GM12878 (cell line): ENCODE results near the gene ANKRD24. TPM values are rescaled to one million over a fixed set of nuclear protein-coding genes. Genes with fewer than 3 reads are reported as not detected.
"Not testable (repeated sequence)": the region's sequence is repeated elsewhere in the genome, so short reads cannot be mapped to it uniquely, and the experiment has no call there.

Experiments used
- ATAC-seq: fragments of 200-7000 bp; cut with Tn5 transposase; 3 replicates; pipeline ENCODE4 v1.9.1; 2020; ENCODE audit warnings: mild to moderate bottlenecking, moderate library complexity
- BruUV-seq: library from RNA; stranded (reverse); fragments of 400-500 nt; replicated peaks from 2 replicates; lab custom pipeline; 2021; lab: Mats Ljungman, UMichigan
- CTCF ChIA-PET: fragments of 300-600 bp; sonication (Branson Sonifier 250); formaldehyde crosslinking; extraction: SDS; loops from one replicate; lab custom pipeline; 2021; ENCODE audit warnings: inconsistent platforms; lab: Yijun Ruan, JAX
- POLR2A ChIA-PET: fragments of 350-600 bp; formaldehyde crosslinking; extraction: SDS; loops from one replicate; lab custom pipeline; 2021; ENCODE audit warnings: inconsistent platforms; lab: Charles Lee
- RAD21 ChIA-PET: fragments of 300-600 bp; sonication (Branson Sonifier 250); formaldehyde crosslinking; loops from one replicate; lab custom pipeline; 2023; ENCODE audit warnings: antibody characterized with exemption; ENCODE audit not compliant: unreplicated experiment; lab: Charles Lee
- SMC1A ChIA-PET: fragments of 300-600 bp; sonication (Branson Sonifier 250); formaldehyde crosslinking; loops from one replicate; lab custom pipeline; 2023; ENCODE audit not compliant: unreplicated experiment, uncharacterized antibody; lab: Charles Lee
- DNase-seq: peaks from one replicate; pipeline ENCODE4 v3.0.0-alpha.2; 2011; ENCODE audit warnings: low read depth, low spot score
- FAIRE-seq: peaks from 3 replicates; lab custom pipeline; 2011; peaks lifted over from hg19 to GRCh38; lab: Jason Lieb, UNC
- H2AFZ ChIP-seq: 2 replicates; pipeline ENCODE4 v1.6.0; 2011; ENCODE audit warnings: low read depth, low read length, control low read depth; ENCODE audit not compliant: control insufficient read depth
- H3K27ac ChIP-seq: 2 replicates; pipeline ENCODE4 v1.5.1; 2011; ENCODE audit warnings: control low read depth; ENCODE audit not compliant: control insufficient read depth, insufficient read depth
- H3K27me3 ChIP-seq, 2 experiments: replicated peaks in 1 of 2; 2 replicates each; pipeline versions ENCODE4 v1.6.0 to v1.6.1; 2011; ENCODE audit warnings: low read length in 1 of 2; ENCODE audit not compliant: control insufficient read depth in 2 of 2, insufficient read depth in 2 of 2
- H3K36me3 ChIP-seq, 2 experiments: 2 replicates each; pipeline ENCODE4 v1.5.1; 2011; ENCODE audit warnings: low read length in 1 of 2; ENCODE audit not compliant: control insufficient read depth in 2 of 2, insufficient read depth in 2 of 2
- H3K4me1 ChIP-seq: 2 replicates; pipeline ENCODE4 v1.6.1; 2011; ENCODE audit warnings: mild to moderate bottlenecking, low read length, moderate library complexity, mixed read lengths; ENCODE audit not compliant: control insufficient read depth, insufficient read depth
- H3K4me2 ChIP-seq: 2 replicates; pipeline ENCODE4 v1.6.0; 2011; ENCODE audit warnings: control low read depth; ENCODE audit not compliant: control insufficient read depth, insufficient read depth
- H3K4me3 ChIP-seq: fragments of 200-600 bp; sonication (generic); 2 replicates; pipeline ENCODE4 v1.5.1; 2016
- H3K79me2 ChIP-seq: 2 replicates; pipeline ENCODE4 v1.6.0; 2011; ENCODE audit warnings: low read length; ENCODE audit not compliant: control insufficient read depth, insufficient read depth
- H3K9ac ChIP-seq: 2 replicates; pipeline ENCODE4 v1.8.0; 2011; ENCODE audit warnings: low read length, control low read depth, mixed read lengths; ENCODE audit not compliant: control insufficient read depth, insufficient read depth
- H3K9me3 ChIP-seq: replicated peaks from 3 replicates; pipeline ENCODE4 v1.5.1; 2011; ENCODE audit warnings: mild to moderate bottlenecking, low read length; ENCODE audit not compliant: control insufficient read depth, insufficient read depth
- H4K20me1 ChIP-seq: 2 replicates; pipeline ENCODE4 v1.6.0; 2011; ENCODE audit not compliant: control insufficient read depth, insufficient read depth
- FOS ChIP-seq: IDR thresholded peaks from 3 replicates; pipeline ENCODE4 v1.6.1; 2011; ENCODE audit warnings: borderline replicate concordance; ENCODE audit not compliant: insufficient read length; ENCODE audit errors: extremely low read depth
- HDAC6 ChIP-seq: fragments of 200-600 bp; sonication (generic); IDR thresholded peaks from one replicate; pipeline ENCODE4 v1.8.0; 2017; ENCODE audit warnings: antibody characterized with exemption; ENCODE audit not compliant: unreplicated experiment
- KLF5 ChIP-seq: fragments of 450-650 bp; IDR thresholded peaks from 2 replicates; pipeline ENCODE4 v1.6.1; 2014; ENCODE audit warnings: mild to moderate bottlenecking; ENCODE audit not compliant: partially characterized antibody
- POLR2AphosphoS5 ChIP-seq: IDR thresholded peaks from 2 replicates; pipeline ENCODE4 v1.6.1; 2011; ENCODE audit warnings: mild to moderate bottlenecking, low read length, inconsistent platforms
- SIN3A ChIP-seq: IDR thresholded peaks from 2 replicates; pipeline ENCODE4 v1.6.1; 2012; ENCODE audit warnings: low read depth, low read length, improper control_type of control experiment
- SMARCA5 ChIP-seq: fragments of 450-650 bp; IDR thresholded peaks from 2 replicates; pipeline ENCODE4 v1.6.1; 2017; ENCODE audit warnings: mild to moderate bottlenecking
- WGBS: methylation state at CpG from one replicate; pipeline ENCODE4 v1.1.6; 2016; ENCODE audit warnings: low lambda C conversion rate; ENCODE audit not compliant: insufficient replicate concordance, insufficient coverage; ENCODE audit errors: missing lambda C conversion rate; 5-methylcytosine and 5-hydroxymethylcytosine counted together
- in situ Hi-C: fragments of 300-500 bp; cut with MboI; formaldehyde crosslinking; loops from 9 replicates; pipeline ENCODE4 v1.14.3; 2018; ENCODE audit warnings: mixed read lengths
- intact Hi-C: fragments of 100-400 bp; cut with micrococcal nuclease; formaldehyde crosslinking; loops from one replicate; pipeline ENCODE4 v1.14.2; 2022; ENCODE audit not compliant: unreplicated experiment
- polyA plus RNA-seq, 11 experiments: library from polyadenylated mRNA; depleted of rRNA in 4 of 11; unstranded in 6 of 11; stranded (reverse) in 5 of 11; fragments of >200 nt; fragmentation: Nextera tagmentation in 4 of 11; fragmentation: Illumina TruSeq in 1 of 11; extraction: Ambion mirVana in 4 of 11; extraction: Trizol in 1 of 11; gene quantifications; 1 replicate in 1 of 11; 2 replicates in 10 of 11; pipeline versions ENCODE4 v1.2.1 to v1.2.3, GENCODE V29; 2011 to 2016; ENCODE audit warnings: inconsistent platforms in 2 of 11, missing spikeins in 2 of 11, low read depth in 1 of 11
- total RNA-seq, 4 experiments: library from RNA; depleted of rRNA in 3 of 4; stranded (reverse); fragments of >200 nt in 3 of 4; fragmentation: Illumina TruSeq in 1 of 4; extraction: Trizol in 1 of 4; gene quantifications; 2 replicates each; pipeline versions ENCODE4 v1.2.1 to v1.2.3, GENCODE V29; 2013 to 2021
- TF ChIP-seq, protein P1 (sequence below): fragments of 450-650 bp; IDR thresholded peaks from 2 replicates; pipeline ENCODE4 v1.6.1; 2016; ENCODE audit warnings: mild to moderate bottlenecking, moderate library complexity, borderline replicate concordance
- TF ChIP-seq, protein P2 (sequence below): fragments of 450-650 bp; formaldehyde crosslinking; IDR thresholded peaks from 2 replicates; pipeline ENCODE4 v1.5.0; 2022; ENCODE audit warnings: mild to moderate bottlenecking, missing genetic modification characterization

The ANKRD24 gene
- total and polyA plus RNA-seq, 10 of the 15 experiments (the other 5 are each of a cell fraction or from before 2014, with no cell fraction given), result 0.02 to 0.59 (median 0.35) TPM; not detected in 1

- H3K4me3 ChIP-seq, result no peak overlapping the region
- TF ChIP-seq HDAC6 (no peak), FOS (no peak), SIN3A (no peak), SMARCA5 (no peak), KLF5 (no peak), POLR2AphosphoS5 (no peak)
- TF ChIP-seq, protein P1, sequence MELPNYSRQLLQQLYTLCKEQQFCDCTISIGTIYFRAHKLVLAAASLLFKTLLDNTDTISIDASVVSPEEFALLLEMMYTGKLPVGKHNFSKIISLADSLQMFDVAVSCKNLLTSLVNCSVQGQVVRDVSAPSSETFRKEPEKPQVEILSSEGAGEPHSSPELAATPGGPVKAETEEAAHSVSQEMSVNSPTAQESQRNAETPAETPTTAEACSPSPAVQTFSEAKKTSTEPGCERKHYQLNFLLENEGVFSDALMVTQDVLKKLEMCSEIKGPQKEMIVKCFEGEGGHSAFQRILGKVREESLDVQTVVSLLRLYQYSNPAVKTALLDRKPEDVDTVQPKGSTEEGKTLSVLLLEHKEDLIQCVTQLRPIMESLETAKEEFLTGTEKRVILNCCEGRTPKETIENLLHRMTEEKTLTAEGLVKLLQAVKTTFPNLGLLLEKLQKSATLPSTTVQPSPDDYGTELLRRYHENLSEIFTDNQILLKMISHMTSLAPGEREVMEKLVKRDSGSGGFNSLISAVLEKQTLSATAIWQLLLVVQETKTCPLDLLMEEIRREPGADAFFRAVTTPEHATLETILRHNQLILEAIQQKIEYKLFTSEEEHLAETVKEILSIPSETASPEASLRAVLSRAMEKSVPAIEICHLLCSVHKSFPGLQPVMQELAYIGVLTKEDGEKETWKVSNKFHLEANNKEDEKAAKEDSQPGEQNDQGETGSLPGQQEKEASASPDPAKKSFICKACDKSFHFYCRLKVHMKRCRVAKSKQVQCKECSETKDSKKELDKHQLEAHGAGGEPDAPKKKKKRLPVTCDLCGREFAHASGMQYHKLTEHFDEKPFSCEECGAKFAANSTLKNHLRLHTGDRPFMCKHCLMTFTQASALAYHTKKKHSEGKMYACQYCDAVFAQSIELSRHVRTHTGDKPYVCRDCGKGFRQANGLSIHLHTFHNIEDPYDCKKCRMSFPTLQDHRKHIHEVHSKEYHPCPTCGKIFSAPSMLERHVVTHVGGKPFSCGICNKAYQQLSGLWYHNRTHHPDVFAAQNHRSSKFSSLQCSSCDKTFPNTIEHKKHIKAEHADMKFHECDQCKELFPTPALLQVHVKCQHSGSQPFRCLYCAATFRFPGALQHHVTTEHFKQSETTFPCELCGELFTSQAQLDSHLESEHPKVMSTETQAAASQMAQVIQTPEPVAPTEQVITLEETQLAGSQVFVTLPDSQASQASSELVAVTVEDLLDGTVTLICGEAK, result no peak
- TF ChIP-seq, protein P2, sequence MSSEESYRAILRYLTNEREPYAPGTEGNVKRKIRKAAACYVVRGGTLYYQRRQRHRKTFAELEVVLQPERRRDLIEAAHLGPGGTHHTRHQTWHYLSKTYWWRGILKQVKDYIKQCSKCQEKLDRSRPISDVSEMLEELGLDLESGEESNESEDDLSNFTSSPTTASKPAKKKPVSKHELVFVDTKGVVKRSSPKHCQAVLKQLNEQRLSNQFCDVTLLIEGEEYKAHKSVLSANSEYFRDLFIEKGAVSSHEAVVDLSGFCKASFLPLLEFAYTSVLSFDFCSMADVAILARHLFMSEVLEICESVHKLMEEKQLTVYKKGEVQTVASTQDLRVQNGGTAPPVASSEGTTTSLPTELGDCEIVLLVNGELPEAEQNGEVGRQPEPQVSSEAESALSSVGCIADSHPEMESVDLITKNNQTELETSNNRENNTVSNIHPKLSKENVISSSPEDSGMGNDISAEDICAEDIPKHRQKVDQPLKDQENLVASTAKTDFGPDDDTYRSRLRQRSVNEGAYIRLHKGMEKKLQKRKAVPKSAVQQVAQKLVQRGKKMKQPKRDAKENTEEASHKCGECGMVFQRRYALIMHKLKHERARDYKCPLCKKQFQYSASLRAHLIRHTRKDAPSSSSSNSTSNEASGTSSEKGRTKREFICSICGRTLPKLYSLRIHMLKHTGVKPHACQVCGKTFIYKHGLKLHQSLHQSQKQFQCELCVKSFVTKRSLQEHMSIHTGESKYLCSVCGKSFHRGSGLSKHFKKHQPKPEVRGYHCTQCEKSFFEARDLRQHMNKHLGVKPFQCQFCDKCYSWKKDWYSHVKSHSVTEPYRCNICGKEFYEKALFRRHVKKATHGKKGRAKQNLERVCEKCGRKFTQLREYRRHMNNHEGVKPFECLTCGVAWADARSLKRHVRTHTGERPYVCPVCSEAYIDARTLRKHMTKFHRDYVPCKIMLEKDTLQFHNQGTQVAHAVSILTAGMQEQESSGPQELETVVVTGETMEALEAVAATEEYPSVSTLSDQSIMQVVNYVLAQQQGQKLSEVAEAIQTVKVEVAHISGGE, result no peak
- POLR2A ChIA-PET, result no interaction called here
These were observed 7.2 kb downstream of the ANKRD24 start for GRCh38 chr19:4189641-4190040.

GRCh38 chr19:4192537-4192936 is 10.0 kb downstream of the ANKRD24 start:
- H3K4me3 ChIP-seq, H3K4me2 ChIP-seq, H3K9me3 ChIP-seq, H3K27ac ChIP-seq, H3K9ac ChIP-seq, H2AFZ ChIP-seq, intact Hi-C loops, H3K4me1 ChIP-seq, BruUV-seq, H4K20me1 ChIP-seq, FAIRE-seq, RAD21 ChIA-PET, DNase-seq, H3K27me3 ChIP-seq, H3K36me3 ChIP-seq, H3K79me2 ChIP-seq, SMC1A ChIA-PET, in situ Hi-C loops, ATAC-seq: not testable (repeated sequence)
- ChIA-PET CTCF (interaction anchor here (5.0 kb wide), 1 partner anchor 10 kb away, joined by 17 read pairs; no protein-coding TSS in a partner anchor), POLR2A (interaction anchor here (1.0 to 1.3 kb wide), 2 partner anchors 8 to 207 kb away, joined by 3 to 4 read pairs; no protein-coding TSS in a partner anchor)
- WGBS, result 44% methylated on average over 3 of the region's 3 CpGs

More at GRCh38 chr19:4189641-4190040, 7.2 kb downstream of the ANKRD24 start:
- BruUV-seq, result no TSS peak
- CTCF ChIA-PET, result interaction anchor here (1.0 to 5.0 kb wide), 6 partner anchors 13 to 204 kb away, joined by 3 to 32 read pairs (median 9); partner anchors contain the start of gene EEF2
- Histone ChIP-seq H3K36me3 (no peaks in the 10 kb centered on the region), H3K4me1 (no peaks in the 10 kb centered on the region), H3K27me3 (no peaks in the 10 kb centered on the region), H2AFZ (no peak overlapping the region), H3K4me2 (no peak overlapping the region), H3K79me2 (no peaks in the 10 kb centered on the region), H3K27ac (no peak overlapping the region), H3K9ac (no peak overlapping the region), H3K9me3 (no peaks in the 10 kb centered on the region), H4K20me1 (0 out of 2 replicates have a peak, but pooled peaks cover 2% of the 10 kb centered on the region)
- RAD21 ChIA-PET, result interaction anchor here (1.0 kb wide), 1 partner anchor 49 kb away, joined by 3 read pairs; no protein-coding TSS in a partner anchor
- WGBS, result 44% methylated on average over 5 of the region's 5 CpGs
- ATAC-seq, result no peak
- SMC1A ChIA-PET, result no interaction called here
- DNase-seq, result no peak
- intact Hi-C loops, result loop anchor here (10.0 kb wide), 1 partner anchor 125 kb away; the partner anchor contains the start of gene ZBTB7A
- in situ Hi-C loops, result no loop called here
- FAIRE-seq, result no peak
